Glutamatergic neuron (in vitro differentiated cells): ENCODE measurements around the gene DHCR24. TPM values are rescaled to one million over a fixed set of nuclear protein-coding genes. Genes with fewer than 3 reads are reported as not detected.

Source experiments
- DNase-seq: peaks from one replicate; pipeline ENCODE4 v3.0.0; 2022
- H3K27ac Mint-ChIP-seq: one replicate; pipeline ENCODE4 v1.8.0; 2020; ENCODE audit warnings: mild to moderate bottlenecking, mixed read lengths, inconsistent platforms; ENCODE audit not compliant: unreplicated experiment
- H3K27me3 Mint-ChIP-seq: one replicate; pipeline ENCODE4 v1.8.0; 2020; ENCODE audit warnings: mild to moderate bottlenecking, moderate library complexity, mixed read lengths, inconsistent platforms; ENCODE audit not compliant: unreplicated experiment
- H3K36me3 Mint-ChIP-seq: one replicate; pipeline ENCODE4 v1.8.0; 2020; ENCODE audit warnings: mild to moderate bottlenecking, mixed read lengths, inconsistent platforms; ENCODE audit not compliant: unreplicated experiment
- H3K4me1 Mint-ChIP-seq: one replicate; pipeline ENCODE4 v1.8.0; 2020; ENCODE audit warnings: mild to moderate bottlenecking, low read depth, mixed read lengths, inconsistent platforms; ENCODE audit not compliant: unreplicated experiment
- H3K4me3 Mint-ChIP-seq: one replicate; pipeline ENCODE4 v1.8.0; 2020; ENCODE audit warnings: mild to moderate bottlenecking, mixed read lengths, inconsistent platforms; ENCODE audit not compliant: unreplicated experiment
- H3K9me3 Mint-ChIP-seq: one replicate; pipeline ENCODE4 v1.8.0; 2020; ENCODE audit warnings: mild to moderate bottlenecking, moderate library complexity, mixed read lengths, inconsistent platforms; ENCODE audit not compliant: unreplicated experiment
- total RNA-seq: library from RNA; stranded (reverse); fragmentation: NEBNext Ultra II Directional; extraction: Animal tissue kit (Norgen Biotek cat#: 25700); gene quantifications from one replicate; pipeline ENCODE4 v1.2.1, GENCODE V29; 2021; ENCODE audit not compliant: unreplicated experiment
- TF ChIP-seq, protein P1 (sequence below): fragments of 200-600 bp; sonication (generic); IDR thresholded peaks from one replicate; pipeline ENCODE4 v1.5.0; 2021; ENCODE audit not compliant: partially characterized antibody, unreplicated experiment

DHCR24 gene
- total RNA-seq, 1 donor from 2014 or later: 284 TPM

DNA sequence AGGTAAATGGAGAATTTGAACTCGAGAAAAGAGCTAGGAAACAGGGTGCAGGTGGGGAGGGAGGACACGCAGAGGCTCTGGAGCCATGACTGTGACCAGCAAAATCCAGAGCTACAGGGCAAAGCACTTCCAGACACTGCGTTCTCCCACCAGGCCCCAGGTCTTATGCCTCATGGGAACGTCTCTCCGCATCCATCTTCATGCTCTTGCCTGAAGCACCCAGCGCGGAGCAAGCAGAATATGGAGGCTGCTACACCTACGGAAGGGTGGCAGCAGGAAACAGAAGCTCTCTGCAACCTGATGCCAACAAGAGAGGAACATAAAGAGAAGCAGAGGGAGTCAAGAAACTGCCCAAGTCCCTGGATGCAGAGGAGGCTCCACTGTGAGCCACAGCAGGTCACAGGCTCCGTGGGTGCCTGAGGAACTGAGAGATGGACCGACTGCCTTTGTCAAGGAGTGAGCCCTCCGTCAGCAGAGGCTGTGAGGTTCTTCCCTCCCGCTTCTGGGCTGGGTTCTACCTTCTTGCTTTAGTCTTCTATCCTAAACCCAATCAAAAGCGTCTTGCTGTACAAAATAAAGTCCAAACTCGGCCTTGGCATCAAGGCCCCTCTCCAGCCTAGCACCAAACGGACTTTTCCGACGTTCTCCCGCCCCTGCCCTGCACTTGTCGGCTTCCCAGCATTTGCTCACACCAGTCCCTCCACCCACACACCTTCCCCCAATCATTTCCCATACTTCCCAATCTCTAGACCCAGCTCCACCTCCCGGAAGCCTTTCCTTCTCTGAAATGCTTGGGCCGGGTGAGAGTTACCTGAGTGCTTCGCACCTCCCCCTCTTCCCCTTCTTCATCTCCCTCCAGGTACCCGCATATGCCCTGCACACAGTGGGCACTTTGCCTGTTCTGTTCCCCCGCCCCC lies 930 bp downstream of the DHCR24 start:
- TF ChIP-seq, protein P1, sequence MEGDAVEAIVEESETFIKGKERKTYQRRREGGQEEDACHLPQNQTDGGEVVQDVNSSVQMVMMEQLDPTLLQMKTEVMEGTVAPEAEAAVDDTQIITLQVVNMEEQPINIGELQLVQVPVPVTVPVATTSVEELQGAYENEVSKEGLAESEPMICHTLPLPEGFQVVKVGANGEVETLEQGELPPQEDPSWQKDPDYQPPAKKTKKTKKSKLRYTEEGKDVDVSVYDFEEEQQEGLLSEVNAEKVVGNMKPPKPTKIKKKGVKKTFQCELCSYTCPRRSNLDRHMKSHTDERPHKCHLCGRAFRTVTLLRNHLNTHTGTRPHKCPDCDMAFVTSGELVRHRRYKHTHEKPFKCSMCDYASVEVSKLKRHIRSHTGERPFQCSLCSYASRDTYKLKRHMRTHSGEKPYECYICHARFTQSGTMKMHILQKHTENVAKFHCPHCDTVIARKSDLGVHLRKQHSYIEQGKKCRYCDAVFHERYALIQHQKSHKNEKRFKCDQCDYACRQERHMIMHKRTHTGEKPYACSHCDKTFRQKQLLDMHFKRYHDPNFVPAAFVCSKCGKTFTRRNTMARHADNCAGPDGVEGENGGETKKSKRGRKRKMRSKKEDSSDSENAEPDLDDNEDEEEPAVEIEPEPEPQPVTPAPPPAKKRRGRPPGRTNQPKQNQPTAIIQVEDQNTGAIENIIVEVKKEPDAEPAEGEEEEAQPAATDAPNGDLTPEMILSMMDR: no peak
- Mint-ChIP-seq H3K9me3 (peaks cover 16% of the 10 kb centered on the region), H3K27me3 (peaks cover 12% of the 10 kb centered on the region), H3K36me3 (peaks cover 5% of the 10 kb centered on the region), H3K27ac (peak overlapping the region; percentile 90), H3K4me3 (peak overlapping the region; percentile 97), H3K4me1 (peaks cover 37% of the 10 kb centered on the region)
- DNase-seq: peak; percentile 32

DNA sequence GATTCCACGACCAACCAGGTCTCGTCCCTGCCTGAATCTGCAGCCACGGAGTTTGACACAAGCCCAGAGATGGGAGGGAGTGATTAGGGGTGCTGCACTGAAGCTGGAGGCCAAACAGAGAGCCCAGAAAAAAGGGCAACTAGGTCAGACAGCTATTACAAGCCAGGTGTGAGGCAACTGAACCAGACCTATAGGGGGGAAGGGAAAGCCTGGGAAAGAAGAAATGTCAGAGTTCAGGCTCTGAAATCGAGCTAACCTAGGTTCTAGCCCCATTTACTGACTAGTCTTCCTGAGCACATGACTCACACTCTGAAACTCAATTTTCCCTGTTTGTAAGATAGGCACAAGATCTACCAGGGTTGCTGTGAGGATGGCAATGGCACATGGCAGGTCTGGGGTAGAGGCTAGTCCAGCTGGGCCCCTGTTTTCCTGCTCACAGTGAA lies 1.7 kb downstream of the DHCR24 start:
- peaks cover 16% of the 10 kb centered on the region for H3K9me3 Mint-ChIP-seq
- peaks cover 12% of the 10 kb centered on the region for H3K27me3 Mint-ChIP-seq
- H3K4me3 Mint-ChIP-seq: peak overlapping the region; percentile 97
- H3K27ac Mint-ChIP-seq: peak overlapping the region; percentile 90
- H3K4me1 Mint-ChIP-seq: peaks cover 37% of the 10 kb centered on the region
- no peak for DNase-seq
- H3K36me3 Mint-ChIP-seq: peaks cover 5% of the 10 kb centered on the region
- TF ChIP-seq, protein P1: no peak

DNA sequence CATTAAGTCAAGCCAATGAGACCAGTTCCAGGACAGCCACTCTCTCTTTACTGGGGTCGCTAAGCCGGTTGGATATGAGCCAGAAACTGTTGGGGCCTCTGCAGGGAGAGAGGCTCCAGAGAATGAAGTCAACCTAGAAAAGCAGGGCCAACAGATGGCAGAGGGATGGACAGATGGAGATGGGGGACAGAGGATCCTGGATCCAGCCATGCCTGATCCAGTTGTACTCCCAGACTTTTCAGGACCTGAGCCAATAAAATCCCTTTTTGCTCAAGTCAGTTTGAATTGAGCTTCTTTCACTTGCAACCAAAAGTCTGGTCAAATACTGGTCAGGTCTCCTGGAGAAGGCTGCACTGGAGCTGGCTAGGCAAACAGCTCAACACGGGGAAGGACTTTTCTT lies 2.2 kb downstream of the DHCR24 start:
- Mint-ChIP-seq H3K36me3 (peaks cover 10% of the 10 kb centered on the region), H3K27ac (peak overlapping the region; percentile 90), H3K9me3 (peaks cover 16% of the 10 kb centered on the region), H3K4me1 (peaks cover 40% of the 10 kb centered on the region), H3K4me3 (peak overlapping the region; percentile 97), H3K27me3 (peaks cover 12% of the 10 kb centered on the region)
- TF ChIP-seq, protein P1: no peak
- DNase-seq: no peak

DNA sequence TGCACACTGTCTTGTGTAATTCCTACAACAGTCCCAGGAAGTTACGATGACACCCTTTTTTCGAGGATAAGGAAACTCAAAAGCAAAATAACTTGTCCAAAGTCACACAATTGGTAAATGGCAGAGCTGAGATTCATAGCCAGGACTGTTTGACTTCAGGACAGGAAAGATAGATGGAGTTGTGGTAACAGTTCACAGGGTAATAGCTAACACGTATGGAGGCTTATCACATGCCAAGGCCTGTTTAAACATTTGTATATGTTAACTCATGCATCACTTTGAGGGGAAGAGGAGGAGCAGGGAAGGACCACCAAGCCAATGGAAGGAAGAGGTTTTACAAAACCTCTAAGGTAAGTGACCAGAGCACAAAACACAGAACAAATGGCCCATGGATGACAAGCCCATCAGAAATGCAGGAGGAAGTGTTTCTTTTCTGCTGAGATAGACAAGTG lies 2.8 kb downstream of the DHCR24 start:
- H3K27ac Mint-ChIP-seq: peak overlapping the region; percentile 90

More for the DNA sequence above, 2.8 kb downstream of the DHCR24 start:
- H3K36me3 Mint-ChIP-seq: peaks cover 16% of the 10 kb centered on the region
- peak overlapping the region; percentile 97 for H3K4me3 Mint-ChIP-seq
- TF ChIP-seq, protein P1: no peak
- H3K27me3 Mint-ChIP-seq: peaks cover 12% of the 10 kb centered on the region
- peaks cover 16% of the 10 kb centered on the region for H3K9me3 Mint-ChIP-seq
- no peak for DNase-seq
- peaks cover 42% of the 10 kb centered on the region for H3K4me1 Mint-ChIP-seq
